Measurements from ENCODE around the gene ANO2. TPM values are rescaled to one million over a fixed set of nuclear protein-coding genes. Genes with fewer than 3 reads are reported as not detected.

The ANO2 gene
- total and polyA plus RNA-seq, 7 donors: 1.3 to 9.3 (median 4.2) TPM

DNA sequence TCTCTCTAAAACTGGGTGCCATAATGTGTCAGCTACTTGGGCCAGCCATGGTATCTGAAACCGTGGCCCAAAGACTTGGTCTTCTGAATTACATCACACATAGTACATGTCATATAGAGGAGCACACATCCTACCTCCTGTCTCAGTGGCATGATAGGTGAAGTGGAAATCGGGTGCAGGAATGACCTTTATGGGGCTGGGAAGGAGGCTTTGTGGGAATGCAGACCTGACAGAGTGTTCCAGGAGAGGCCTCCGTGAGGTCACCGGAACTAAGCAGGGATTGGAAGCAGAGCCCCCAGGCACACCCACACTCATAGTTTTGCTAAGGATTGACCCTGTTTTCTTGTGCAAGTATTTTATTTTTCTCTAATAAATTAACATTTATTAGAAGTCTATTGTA lies 430.5 kb downstream of the ANO2 start:
- intact Hi-C loops (cut with DNase I): no loop called here
- WGBS, 3 donors: 92 to 98% (median 95%) methylated on average over 4 of the region's 4 CpGs

DNA sequence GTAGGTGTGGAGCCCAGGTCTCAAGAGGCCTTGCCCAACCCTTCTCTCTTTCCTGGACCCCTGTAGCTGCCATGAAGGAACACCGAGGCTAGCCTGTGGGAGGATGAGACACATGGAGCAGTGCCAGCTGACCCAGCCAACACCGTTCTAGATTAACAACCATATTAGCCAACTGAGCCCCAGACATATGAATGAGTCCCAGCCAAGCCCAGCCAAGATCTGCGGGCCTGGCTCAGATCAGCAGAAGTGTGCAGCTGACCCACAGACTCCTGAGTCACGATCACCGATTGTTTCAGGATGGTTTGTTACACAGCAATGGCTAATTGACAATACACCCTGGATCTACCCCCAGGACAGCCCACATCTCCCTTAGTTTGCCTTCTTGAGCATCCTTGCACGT lies 431.0 kb downstream of the ANO2 start:
- TF ChIP-seq, protein P1, sequence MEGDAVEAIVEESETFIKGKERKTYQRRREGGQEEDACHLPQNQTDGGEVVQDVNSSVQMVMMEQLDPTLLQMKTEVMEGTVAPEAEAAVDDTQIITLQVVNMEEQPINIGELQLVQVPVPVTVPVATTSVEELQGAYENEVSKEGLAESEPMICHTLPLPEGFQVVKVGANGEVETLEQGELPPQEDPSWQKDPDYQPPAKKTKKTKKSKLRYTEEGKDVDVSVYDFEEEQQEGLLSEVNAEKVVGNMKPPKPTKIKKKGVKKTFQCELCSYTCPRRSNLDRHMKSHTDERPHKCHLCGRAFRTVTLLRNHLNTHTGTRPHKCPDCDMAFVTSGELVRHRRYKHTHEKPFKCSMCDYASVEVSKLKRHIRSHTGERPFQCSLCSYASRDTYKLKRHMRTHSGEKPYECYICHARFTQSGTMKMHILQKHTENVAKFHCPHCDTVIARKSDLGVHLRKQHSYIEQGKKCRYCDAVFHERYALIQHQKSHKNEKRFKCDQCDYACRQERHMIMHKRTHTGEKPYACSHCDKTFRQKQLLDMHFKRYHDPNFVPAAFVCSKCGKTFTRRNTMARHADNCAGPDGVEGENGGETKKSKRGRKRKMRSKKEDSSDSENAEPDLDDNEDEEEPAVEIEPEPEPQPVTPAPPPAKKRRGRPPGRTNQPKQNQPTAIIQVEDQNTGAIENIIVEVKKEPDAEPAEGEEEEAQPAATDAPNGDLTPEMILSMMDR (IDR thresholded peaks at IDR 0.05): no peak
- no peak for DNase-seq
- Histone ChIP-seq H3K27me3 (ENCODE audit: insufficient read depth in 3 of 3, low read length in 2 of 3) (peaks cover 0 to 14% (median 0%) of the 10 kb centered on the region in 3 donors), H3K4me3 (no peak overlapping the region), H3K4me1 (no peaks in the 10 kb centered on the region), H3K9me3 (no peaks in the 10 kb centered on the region), H3K27ac (no peak overlapping the region), H3K36me3 (ENCODE audit: insufficient read depth in 1 of 2, low read depth in 1 of 2) (no peaks in the 10 kb centered on the region)
- intact Hi-C loops (cut with DNase I): no loop called here
- ATAC-seq: no peak
- 48 to 60% (median 48%) methylated on average over 6 of the region's 6 CpGs for WGBS, 3 donors

More for the DNA sequence above, 430.5 kb downstream of the ANO2 start:
- Histone ChIP-seq H3K27ac (no peak overlapping the region), H3K27me3 (ENCODE audit: insufficient read depth in 3 of 3, low read length in 2 of 3) (peaks cover 0 to 14% (median 0%) of the 10 kb centered on the region in 3 donors), H3K4me3 (no peak overlapping the region), H3K9me3 (no peaks in the 10 kb centered on the region), H3K36me3 (ENCODE audit: insufficient read depth in 1 of 2, low read depth in 1 of 2) (no peaks in the 10 kb centered on the region), H3K4me1 (no peaks in the 10 kb centered on the region)
- TF ChIP-seq, protein P1 (IDR thresholded peaks at IDR 0.05): no peak
- DNase-seq: no peak
- no peak for ATAC-seq

DNA sequence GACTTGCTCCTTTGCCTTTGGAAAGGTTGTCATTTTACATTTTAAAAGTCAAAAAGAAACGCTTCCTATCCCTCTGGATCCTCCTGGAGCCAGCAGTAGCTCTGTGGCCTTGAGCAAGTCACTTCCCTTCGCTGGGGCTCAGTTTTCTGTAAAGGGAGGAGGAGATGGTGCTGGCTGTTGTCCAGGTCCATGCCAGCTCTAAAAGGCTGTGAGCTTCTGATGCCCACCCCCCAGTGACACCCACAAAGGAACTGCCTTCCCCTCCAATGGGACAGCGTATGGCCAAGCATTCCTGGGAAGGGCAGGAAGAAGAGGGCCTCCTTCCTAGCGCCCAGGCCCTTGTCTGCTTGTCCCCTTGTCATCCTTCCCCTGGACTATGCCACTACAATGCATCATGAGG lies 431.7 kb downstream of the ANO2 start:
- Histone ChIP-seq H3K4me3 (no peak overlapping the region), H3K4me1 (no peaks in the 10 kb centered on the region), H3K9me3 (no peaks in the 10 kb centered on the region), H3K36me3 (ENCODE audit: insufficient read depth in 1 of 2, low read depth in 1 of 2) (no peaks in the 10 kb centered on the region), H3K27ac (no peak overlapping the region), H3K27me3 (ENCODE audit: insufficient read depth in 3 of 3, low read length in 2 of 3) (peaks cover 0 to 14% (median 0%) of the 10 kb centered on the region in 3 donors)
- TF ChIP-seq, protein P1 (IDR thresholded peaks at IDR 0.05): no peak
- 95 to 99% (median 95%) methylated on average over 4 of the region's 4 CpGs for WGBS, 3 donors
- intact Hi-C loops (cut with DNase I): no loop called here
- no peak for DNase-seq
- no peak for ATAC-seq

Other genes with a start within 250 kb of the ANO2 start
- 100 to 1,000 TPM in 3 of 4 donors, 10 to 100 TPM in 1; 99.3 to 206 (median 145) TPM for gene VWF, start 179.4 kb upstream of the ANO2 start, total RNA-seq
- 100 to 1,000 TPM in 1 of 3 donors, 10 to 100 TPM in 2; 49.6 to 122 (median 78.1) TPM for gene VWF, start 179.4 kb upstream of the ANO2 start, polyA plus RNA-seq